ENCODE results near the gene ATP8B2. TPM values are rescaled to one million over a fixed set of nuclear protein-coding genes. Genes with fewer than 3 reads are reported as not detected.

The ATP8B2 gene
- total RNA-seq, 4 donors from 2014 or later = 61.6 to 106 (median 76.4) TPM

- no peak for DNase-seq
- peaks cover 6 to 19% of the 10 kb centered on the region in 2 donors for H3K36me3 ChIP-seq
- no peak overlapping the region for H3K27ac ChIP-seq
- H3K9me3 ChIP-seq = no peaks in the 10 kb centered on the region
- H3K27me3 ChIP-seq = no peaks in the 10 kb centered on the region
- TF ChIP-seq POLR2A (IDR thresholded peaks at IDR 0.05) = no peak
- no peak for TF ChIP-seq CTCF (IDR thresholded peaks at IDR 0.05)
- peaks cover 48% of the 10 kb centered on the region in 2 donors for H3K4me1 ChIP-seq
- no peak overlapping the region for H3K4me3 ChIP-seq (replicated peaks in 1 of 3)
- intact Hi-C loops (cut with DNase I) = no loop called here
Measured at GRCh38 chr1:154330669-154331068, 5.3 kb downstream of the ATP8B2 start.

- no peaks in the 10 kb centered on the region for H3K27me3 ChIP-seq
- peak in 1 of 2 donors; percentile 13 for DNase-seq
- 59 to 66% methylated on average over 13 of the region's 13 CpGs for WGBS, 2 donors
- intact Hi-C loops (cut with DNase I) = no loop called here
- TF ChIP-seq CTCF (IDR thresholded peaks at IDR 0.05) (no peak), POLR2A (IDR thresholded peaks at IDR 0.05) (no peak)
- peak overlapping the region; percentile 67 to 80 (median 78) for H3K27ac ChIP-seq
- H3K9me3 ChIP-seq = no peaks in the 10 kb centered on the region
- H3K4me3 ChIP-seq (replicated peaks in 1 of 3) = no peak overlapping the region
- peaks cover 15 to 17% of the 10 kb centered on the region in 2 donors for H3K4me1 ChIP-seq
- peaks cover 15 to 37% of the 10 kb centered on the region in 2 donors for H3K36me3 ChIP-seq
Measured at GRCh38 chr1:154334079-154335024, 9.0 kb downstream of the ATP8B2 start.

GRCh38 chr1:154335025-154335714 is 9.8 kb downstream of the ATP8B2 start:
- 43 to 44% methylated on average over 11 of the region's 11 CpGs for WGBS, 2 donors
- DNase-seq = peak; percentile 89 to 94
- Histone ChIP-seq H3K4me3 (replicated peaks in 1 of 3) (no peak overlapping the region), H3K9me3 (no peaks in the 10 kb centered on the region), H3K27ac (peak overlapping the region; percentile 5 to 80 (median 78)), H3K4me1 (peaks cover 15 to 17% of the 10 kb centered on the region in 2 donors), H3K36me3 (peaks cover 23 to 40% of the 10 kb centered on the region in 2 donors), H3K27me3 (no peaks in the 10 kb centered on the region)
- intact Hi-C loops (cut with DNase I) = no loop called here
- TF ChIP-seq POLR2A (IDR thresholded peaks at IDR 0.05) (peak in 1 of 2 donors; percentile 39), CTCF (IDR thresholded peaks at IDR 0.05) (peak; percentile 75 to 85 (median 82))

GRCh38 chr1:154337253-154337894 is 12.0 kb downstream of the ATP8B2 start:
- Histone ChIP-seq H3K9me3 (no peaks in the 10 kb centered on the region), H3K36me3 (peaks cover 30 to 41% of the 10 kb centered on the region in 2 donors), H3K4me3 (replicated peaks in 1 of 3) (no peak overlapping the region), H3K27ac (no peak overlapping the region), H3K4me1 (peaks cover 15 to 17% of the 10 kb centered on the region in 2 donors), H3K27me3 (no peaks in the 10 kb centered on the region)
- intact Hi-C loops (cut with DNase I) = no loop called here
- TF ChIP-seq POLR2A (IDR thresholded peaks at IDR 0.05) = no peak
- TF ChIP-seq CTCF (IDR thresholded peaks at IDR 0.05) = no peak
- WGBS, 2 donors = 90 to 96% methylated on average over 8 of the region's 8 CpGs
- no peak for DNase-seq

All from thyroid gland (tissue), 4 donors.